Epithelial cell of proximal tubule (primary cell): Measurements from ENCODE around the gene UBLCP1. TPM values are rescaled to one million over a fixed set of nuclear protein-coding genes. Genes with fewer than 3 reads are reported as not detected.

Experiments used
- DNase-seq: peaks from one replicate; pipeline ENCODE4 v3.0.0-alpha.2; 2011; ENCODE audit warnings: low read depth
- H3K4me3 ChIP-seq: 2 replicates; pipeline ENCODE4 v1.5.1; 2011; ENCODE audit warnings: low read depth, mild to moderate bottlenecking, low read length
- total RNA-seq: library from RNA; depleted of rRNA; stranded (reverse); fragments of >200 nt; gene quantifications from 2 replicates; pipeline ENCODE4 v1.2.3, GENCODE V29; 2015
- TF ChIP-seq, protein P1 (sequence below): conservative IDR thresholded peaks from 2 replicates; pipeline ENCODE4 v1.5.1; 2012; ENCODE audit warnings: low read depth, mild to moderate bottlenecking, low read length

UBLCP1 gene
- total RNA-seq, 1 donor from 2014 or later = 33.8 TPM

DNA sequence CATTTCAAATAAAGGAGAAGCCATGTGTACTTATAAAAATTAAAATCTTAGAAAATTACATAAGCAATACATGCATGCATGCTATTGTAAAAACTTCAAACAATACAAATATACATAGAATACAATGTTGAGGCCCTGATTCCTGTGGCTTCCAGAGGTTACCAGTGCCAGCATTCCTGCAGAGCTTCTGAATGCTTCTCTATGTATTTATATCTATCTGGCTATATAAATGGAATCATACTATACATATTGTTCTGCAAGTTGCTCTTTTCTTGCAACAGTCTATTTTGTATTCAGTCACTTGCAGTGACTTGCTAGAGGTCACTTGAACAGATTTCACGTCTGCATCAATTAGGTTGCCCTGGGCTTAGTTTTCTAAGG, 70.4 kb downstream of the UBLCP1 start:
- DNase-seq = no peak
- TF ChIP-seq, protein P1, sequence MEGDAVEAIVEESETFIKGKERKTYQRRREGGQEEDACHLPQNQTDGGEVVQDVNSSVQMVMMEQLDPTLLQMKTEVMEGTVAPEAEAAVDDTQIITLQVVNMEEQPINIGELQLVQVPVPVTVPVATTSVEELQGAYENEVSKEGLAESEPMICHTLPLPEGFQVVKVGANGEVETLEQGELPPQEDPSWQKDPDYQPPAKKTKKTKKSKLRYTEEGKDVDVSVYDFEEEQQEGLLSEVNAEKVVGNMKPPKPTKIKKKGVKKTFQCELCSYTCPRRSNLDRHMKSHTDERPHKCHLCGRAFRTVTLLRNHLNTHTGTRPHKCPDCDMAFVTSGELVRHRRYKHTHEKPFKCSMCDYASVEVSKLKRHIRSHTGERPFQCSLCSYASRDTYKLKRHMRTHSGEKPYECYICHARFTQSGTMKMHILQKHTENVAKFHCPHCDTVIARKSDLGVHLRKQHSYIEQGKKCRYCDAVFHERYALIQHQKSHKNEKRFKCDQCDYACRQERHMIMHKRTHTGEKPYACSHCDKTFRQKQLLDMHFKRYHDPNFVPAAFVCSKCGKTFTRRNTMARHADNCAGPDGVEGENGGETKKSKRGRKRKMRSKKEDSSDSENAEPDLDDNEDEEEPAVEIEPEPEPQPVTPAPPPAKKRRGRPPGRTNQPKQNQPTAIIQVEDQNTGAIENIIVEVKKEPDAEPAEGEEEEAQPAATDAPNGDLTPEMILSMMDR = no peak
- H3K4me3 ChIP-seq = no peak overlapping the region

Other genes starting within 250 kb of the UBLCP1 start
- gene EBF1, start 163.4 kb upstream of the UBLCP1 start, total RNA-seq = not detected in 2 replicates
- gene RNF145, start 53.7 kb upstream of the UBLCP1 start, total RNA-seq = 57.9 and 71.4 TPM in 2 replicates
- gene IL12B, start 67.2 kb downstream of the UBLCP1 start, total RNA-seq = not detected in 2 replicates